Fibroblast of lung (primary cell): ENCODE measurements around the gene WWTR1.

Source experiments
- CTCF ChIP-seq, 2 donors: IDR thresholded peaks in 1 of 2; conservative IDR thresholded peaks in 1 of 2; 1 replicate in 1 of 2; 2 replicates in 1 of 2; pipeline ENCODE4 v1.5.1; 2011 to 2012; ENCODE audit warnings: low read length in 2 of 2, control low read depth in 1 of 2, inconsistent platforms in 1 of 2, low read depth in 1 of 2, mild to moderate bottlenecking in 1 of 2
- EZH2 ChIP-seq: IDR thresholded peaks from 2 replicates; pipeline ENCODE4 v1.5.1; 2012; ENCODE audit warnings: low read length, control low read depth, mild to moderate bottlenecking; ENCODE audit errors: missing control alignments

- TF ChIP-seq CTCF (conservative IDR thresholded peaks at IDR 0.05 in 1 of 2, IDR thresholded peaks at IDR 0.05 in 1 of 2; ENCODE audit: low read depth in 1 of 2, low read length in 2 of 2) (no peak), EZH2 (no peak)
These were observed 142.6 kb downstream of the WWTR1 start for GRCh38 chr3:149515249-149515648.
